GM10266 (cell line): ENCODE results near the gene SLC25A6.
A peak's percentile ranks its signal among the peaks of the same experiment; 100 is the strongest.

Experiments
- DNase-seq: peaks from one replicate; pipeline ENCODE4 v3.0.0; 2012; ENCODE audit errors: extremely low spot score
- TF ChIP-seq, protein P1 (sequence below): IDR thresholded peaks from 2 replicates; pipeline ENCODE4 v1.5.1; 2012; ENCODE audit warnings: mild to moderate bottlenecking, low read depth; ENCODE audit not compliant: control insufficient read depth, insufficient read depth; ENCODE audit errors: missing control alignments

The SLC25A6 gene

GRCh38 chrX:1391707-1392375, at the start of gene SLC25A6:
Gene SLC25A6, minus strand, starts transcription at chrX:1392113. Its CDS starts 104 bp downstream, at chrX:1392009.
- peak; percentile 100 for DNase-seq

GRCh38 chrX:1440506-1440905, 48.6 kb upstream of the SLC25A6 start:
- TF ChIP-seq, protein P1, sequence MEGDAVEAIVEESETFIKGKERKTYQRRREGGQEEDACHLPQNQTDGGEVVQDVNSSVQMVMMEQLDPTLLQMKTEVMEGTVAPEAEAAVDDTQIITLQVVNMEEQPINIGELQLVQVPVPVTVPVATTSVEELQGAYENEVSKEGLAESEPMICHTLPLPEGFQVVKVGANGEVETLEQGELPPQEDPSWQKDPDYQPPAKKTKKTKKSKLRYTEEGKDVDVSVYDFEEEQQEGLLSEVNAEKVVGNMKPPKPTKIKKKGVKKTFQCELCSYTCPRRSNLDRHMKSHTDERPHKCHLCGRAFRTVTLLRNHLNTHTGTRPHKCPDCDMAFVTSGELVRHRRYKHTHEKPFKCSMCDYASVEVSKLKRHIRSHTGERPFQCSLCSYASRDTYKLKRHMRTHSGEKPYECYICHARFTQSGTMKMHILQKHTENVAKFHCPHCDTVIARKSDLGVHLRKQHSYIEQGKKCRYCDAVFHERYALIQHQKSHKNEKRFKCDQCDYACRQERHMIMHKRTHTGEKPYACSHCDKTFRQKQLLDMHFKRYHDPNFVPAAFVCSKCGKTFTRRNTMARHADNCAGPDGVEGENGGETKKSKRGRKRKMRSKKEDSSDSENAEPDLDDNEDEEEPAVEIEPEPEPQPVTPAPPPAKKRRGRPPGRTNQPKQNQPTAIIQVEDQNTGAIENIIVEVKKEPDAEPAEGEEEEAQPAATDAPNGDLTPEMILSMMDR: no peak
- DNase-seq: no peak

More at GRCh38 chrX:1391707-1392375, at the start of gene SLC25A6:
- TF ChIP-seq, protein P1: no peak

DNA sequence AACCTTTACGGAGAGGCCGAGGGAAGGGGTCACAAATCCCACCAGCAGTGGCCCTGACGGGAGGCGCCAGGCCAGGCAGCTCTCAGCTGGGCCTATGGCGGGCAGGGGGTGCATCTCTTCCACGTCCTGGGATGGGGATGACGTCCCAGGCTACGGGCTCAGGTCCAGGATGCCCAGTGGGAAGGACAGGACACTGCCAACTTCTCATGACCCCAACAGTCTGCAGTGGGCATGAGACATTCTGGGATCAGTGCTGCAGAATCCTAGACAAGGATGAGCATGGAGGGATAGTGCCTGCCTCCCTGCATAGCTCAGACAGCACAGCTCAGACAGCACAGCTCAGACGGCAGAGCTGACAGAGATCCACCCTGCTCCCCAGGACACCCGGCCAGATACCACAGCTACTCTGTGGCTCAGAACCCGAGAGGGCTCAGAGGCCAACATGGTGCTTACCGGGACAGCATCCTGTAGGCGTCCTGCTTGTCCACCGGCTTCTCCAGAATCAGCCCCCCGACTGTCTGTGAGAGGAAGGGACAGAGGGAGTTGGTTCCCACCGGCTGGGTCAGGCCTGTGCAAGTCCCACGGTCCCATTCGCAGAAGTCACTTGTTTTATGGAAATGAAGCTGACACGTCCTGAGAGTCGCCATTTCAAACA, 43.5 kb upstream of the SLC25A6 start:
- TF ChIP-seq, protein P1: no peak
- DNase-seq: no peak

- no peak for DNase-seq
- TF ChIP-seq, protein P1: no peak
These were observed 42.9 kb upstream of the SLC25A6 start for GRCh38 chrX:1434871-1435240.

DNA sequence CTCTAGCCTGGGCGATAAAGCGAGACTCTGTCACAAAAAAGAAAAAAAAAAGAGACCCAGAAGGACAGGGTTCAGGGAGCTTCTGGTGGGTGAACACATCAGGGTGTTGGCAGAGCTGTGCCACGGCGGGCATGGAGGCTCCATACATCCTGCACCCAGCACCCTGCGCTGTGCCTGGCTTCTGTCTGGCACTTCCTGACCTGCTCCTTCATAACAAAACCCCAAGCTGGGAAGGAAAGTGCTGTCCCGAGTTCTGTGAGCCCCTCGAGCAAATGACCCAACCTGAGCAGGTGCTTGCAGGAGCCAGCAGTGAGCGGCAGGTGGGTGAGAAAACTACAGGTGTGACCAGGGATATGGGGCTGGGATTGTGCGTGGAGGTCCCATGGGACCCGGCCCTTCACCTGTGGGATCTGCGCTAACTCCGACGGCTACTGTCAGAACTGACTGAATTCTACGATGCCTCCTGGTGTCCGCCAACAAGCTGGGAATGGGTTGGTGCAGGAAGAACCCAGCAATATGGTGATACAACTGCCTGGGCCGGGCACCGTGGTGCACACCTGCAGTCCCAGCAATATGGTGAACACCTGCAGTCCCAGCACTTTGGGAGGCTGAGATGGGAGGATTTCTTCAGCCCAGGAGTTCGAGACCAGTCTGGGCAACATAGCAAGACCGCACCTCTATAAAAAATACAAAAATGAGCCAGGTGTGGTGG, 41.9 kb upstream of the SLC25A6 start:
- TF ChIP-seq, protein P1: no peak
- no peak for DNase-seq

- TF ChIP-seq, protein P1: no peak
- DNase-seq: no peak
These were observed 38.5 kb upstream of the SLC25A6 start for GRCh38 chrX:1430451-1430850.
